DND-41 (cell line): ENCODE measurements around the gene PRKAR1B.

ENCODE experiments used
- ATAC-seq: fragments of 200-7000 bp; cut with Tn5 transposase; 3 replicates; pipeline ENCODE4 v1.9.1; 2021; ENCODE audit warnings: low read depth; ENCODE audit not compliant: insufficient read depth
- DNase-seq: peaks from one replicate; pipeline ENCODE4 v3.0.0-alpha.2; 2020
- H2AFZ ChIP-seq: 2 replicates; pipeline ENCODE4 v1.6.0; 2012; ENCODE audit warnings: low read depth, low read length
- H3K27ac ChIP-seq: 2 replicates; pipeline ENCODE4 v1.5.1; 2012; ENCODE audit warnings: low read length, inconsistent platforms
- H3K27me3 ChIP-seq: fragments of 200-600 bp; sonication (generic); 2 replicates; pipeline ENCODE4 v1.6.0; 2012; ENCODE audit warnings: low read length, mild to moderate bottlenecking, inconsistent platforms; ENCODE audit not compliant: insufficient read depth, poor library complexity
- H3K36me3 ChIP-seq: 2 replicates; pipeline ENCODE4 v1.5.1; 2012; ENCODE audit warnings: low read length, inconsistent platforms; ENCODE audit not compliant: insufficient read depth
- H3K4me1 ChIP-seq: 2 replicates; pipeline ENCODE4 v1.5.1; 2012; ENCODE audit warnings: mild to moderate bottlenecking, low read length; ENCODE audit not compliant: insufficient read depth
- H3K4me2 ChIP-seq: 2 replicates; pipeline ENCODE4 v1.6.0; 2012; ENCODE audit warnings: mild to moderate bottlenecking, moderate library complexity, low read length, inconsistent platforms; ENCODE audit not compliant: insufficient read depth
- H3K4me3 ChIP-seq, 2 experiments: fragments of 200-600 bp in 1 of 2; shearing (Covaris generic) in 1 of 2; 2 replicates each; pipeline ENCODE4 v1.5.1; 2012 to 2016; ENCODE audit warnings: inconsistent platforms in 2 of 2, low read length in 2 of 2, mild to moderate bottlenecking in 2 of 2, low read depth in 1 of 2, moderate library complexity in 1 of 2
- H3K79me2 ChIP-seq: 2 replicates; pipeline ENCODE4 v1.6.0; 2012; ENCODE audit warnings: low read length, inconsistent platforms; ENCODE audit not compliant: insufficient read depth
- H3K9ac ChIP-seq: 2 replicates; pipeline ENCODE4 v1.6.0; 2012; ENCODE audit warnings: low read depth, mild to moderate bottlenecking, inconsistent platforms, low read length, moderate library complexity
- H3K9me3 ChIP-seq: 2 replicates; pipeline ENCODE4 v1.5.1; 2012; ENCODE audit warnings: low read length, moderate library complexity, mild to moderate bottlenecking, inconsistent platforms; ENCODE audit not compliant: insufficient read depth, severe bottlenecking
- H4K20me1 ChIP-seq: 2 replicates; pipeline ENCODE4 v1.6.0; 2012; ENCODE audit warnings: low read length; ENCODE audit not compliant: insufficient read depth
- CTCF ChIP-seq: IDR thresholded peaks from 2 replicates; pipeline ENCODE4 v1.5.1; 2012; ENCODE audit warnings: borderline replicate concordance, low read length, moderate library complexity, mild to moderate bottlenecking; ENCODE audit not compliant: poor library complexity, severe bottlenecking; ENCODE audit errors: extremely low read depth
- EZH2 ChIP-seq: IDR thresholded peaks from 3 replicates; pipeline ENCODE4 v1.6.1; 2012; ENCODE audit warnings: borderline replicate concordance, low read depth, mild to moderate bottlenecking, moderate library complexity, low read length, inconsistent platforms; ENCODE audit not compliant: severe bottlenecking

The PRKAR1B gene

GRCh38 chr7:684416-684815 is 42.7 kb downstream of the PRKAR1B start:
- Histone ChIP-seq H3K9ac (no peak overlapping the region), H2AFZ (no peak overlapping the region), H4K20me1 (no peaks in the 10 kb centered on the region), H3K4me3 (no peak overlapping the region), H3K27ac (no peak overlapping the region), H3K27me3 (no peaks in the 10 kb centered on the region), H3K9me3 (peaks cover 66% of the 10 kb centered on the region), H3K4me2 (no peak overlapping the region), H3K36me3 (peaks cover 52% of the 10 kb centered on the region), H3K4me1 (no peaks in the 10 kb centered on the region), H3K79me2 (no peaks in the 10 kb centered on the region)
- DNase-seq (no peak), ATAC-seq (no peak)
- TF ChIP-seq CTCF (no peak), EZH2 (no peak)

GRCh38 chr7:683526-684205 is 43.4 kb downstream of the PRKAR1B start:
- Histone ChIP-seq H2AFZ (no peak overlapping the region), H3K4me3 (no peak overlapping the region), H3K36me3 (peaks cover 56% of the 10 kb centered on the region), H4K20me1 (no peaks in the 10 kb centered on the region), H3K27ac (no peak overlapping the region), H3K4me2 (no peak overlapping the region), H3K9me3 (peaks cover 61% of the 10 kb centered on the region), H3K79me2 (no peaks in the 10 kb centered on the region), H3K27me3 (no peaks in the 10 kb centered on the region), H3K4me1 (no peaks in the 10 kb centered on the region), H3K9ac (no peak overlapping the region)
- no peak for DNase-seq
- TF ChIP-seq CTCF, result no peak
- no peak for TF ChIP-seq EZH2
- ATAC-seq, result no peak

GRCh38 chr7:682810-683209 is 44.3 kb downstream of the PRKAR1B start:
- Histone ChIP-seq H3K9me3 (peaks cover 57% of the 10 kb centered on the region), H3K9ac (no peak overlapping the region), H3K4me2 (no peak overlapping the region), H3K27me3 (no peaks in the 10 kb centered on the region), H3K27ac (no peak overlapping the region), H2AFZ (no peak overlapping the region), H4K20me1 (no peaks in the 10 kb centered on the region), H3K79me2 (no peaks in the 10 kb centered on the region), H3K4me1 (no peaks in the 10 kb centered on the region), H3K36me3 (peaks cover 59% of the 10 kb centered on the region), H3K4me3 (no peak overlapping the region)
- ATAC-seq, result no peak
- no peak for DNase-seq
- TF ChIP-seq EZH2 (no peak), CTCF (no peak)
